ENCODE data around the gene CANT1.
"Not testable (repeated sequence)": the region's sequence is repeated elsewhere in the genome, so short reads cannot be mapped to it uniquely, and the experiment has no call there.

The CANT1 gene

GRCh38 chr17:78956254-78956653 is 53.3 kb downstream of the CANT1 start:
- DNase-seq = no peak

GRCh38 chr17:78954684-78955083 is 54.9 kb downstream of the CANT1 start:
- no peak for DNase-seq

GRCh38 chr17:78953356-78954350 is 55.9 kb downstream of the CANT1 start:
- DNase-seq = no peak

- no peak for DNase-seq
These were observed 56.9 kb downstream of the CANT1 start for GRCh38 chr17:78952706-78953105.

- DNase-seq = no peak
These were observed 57.5 kb downstream of the CANT1 start for GRCh38 chr17:78951967-78952551.

GRCh38 chr17:78950870-78951269 is 58.7 kb downstream of the CANT1 start:
- DNase-seq = no peak

GRCh38 chr17:78947235-78948149 is 62.1 kb downstream of the CANT1 start:
- no peak for DNase-seq

- DNase-seq = no peak
These were observed 62.9 kb downstream of the CANT1 start for GRCh38 chr17:78946631-78947030.

GRCh38 chr17:78946131-78946530 is 63.4 kb downstream of the CANT1 start:
- no peak for DNase-seq

GRCh38 chr17:78945455-78945854 is 64.1 kb downstream of the CANT1 start:
- DNase-seq = not testable (repeated sequence)

- no peak for DNase-seq
These were observed 64.6 kb downstream of the CANT1 start for GRCh38 chr17:78944956-78945355.

GRCh38 chr17:78944026-78944425 is 65.5 kb downstream of the CANT1 start:
- no peak for DNase-seq

Data from NCI-H446 treated with DMSO at 0.1 percent for 48 hours (cell line).